GM19452 (cell line): ENCODE data around the gene POLR1B.
"Not testable (repeated sequence)": the region's sequence is repeated elsewhere in the genome, so short reads cannot be mapped to it uniquely, and the experiment has no call there.

Source experiments
- ATAC-seq: cut with Tn5 transposase; IDR thresholded peaks from one replicate; pipeline ENCODE4 v1.9.1; 2021; ENCODE audit not compliant: unreplicated experiment

Gene POLR1B

GRCh38 chr2:112597537-112598322, 55.5 kb downstream of the POLR1B start:
- ATAC-seq = no peak

- no peak for ATAC-seq
These were observed 58.4 kb downstream of the POLR1B start for GRCh38 chr2:112600634-112601033.

DNA sequence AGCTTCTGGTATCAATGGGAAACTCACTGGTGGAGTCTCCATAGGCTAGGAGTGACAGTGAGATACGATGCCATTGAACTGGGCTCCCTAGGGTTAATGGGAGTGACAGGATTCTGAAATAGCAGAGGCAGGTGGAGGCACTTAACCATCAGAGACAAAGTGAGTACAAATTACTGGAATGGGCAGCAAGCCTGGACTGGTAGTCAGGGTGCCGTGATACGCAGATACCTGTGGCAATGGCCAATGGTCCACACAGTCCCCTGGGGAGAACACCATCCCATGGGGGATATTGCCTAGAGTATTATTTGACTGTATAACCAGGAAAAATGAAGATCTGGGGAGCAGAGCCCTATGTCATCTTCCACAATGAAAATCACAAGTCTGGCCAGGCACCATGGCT, 59.5 kb downstream of the POLR1B start:
- ATAC-seq = no peak

GRCh38 chr2:112602917-112603316, 60.7 kb downstream of the POLR1B start:
- ATAC-seq = no peak

GRCh38 chr2:112603731-112604130, 61.5 kb downstream of the POLR1B start:
- ATAC-seq = no peak

GRCh38 chr2:112604952-112605351, 62.7 kb downstream of the POLR1B start:
- no peak for ATAC-seq

DNA sequence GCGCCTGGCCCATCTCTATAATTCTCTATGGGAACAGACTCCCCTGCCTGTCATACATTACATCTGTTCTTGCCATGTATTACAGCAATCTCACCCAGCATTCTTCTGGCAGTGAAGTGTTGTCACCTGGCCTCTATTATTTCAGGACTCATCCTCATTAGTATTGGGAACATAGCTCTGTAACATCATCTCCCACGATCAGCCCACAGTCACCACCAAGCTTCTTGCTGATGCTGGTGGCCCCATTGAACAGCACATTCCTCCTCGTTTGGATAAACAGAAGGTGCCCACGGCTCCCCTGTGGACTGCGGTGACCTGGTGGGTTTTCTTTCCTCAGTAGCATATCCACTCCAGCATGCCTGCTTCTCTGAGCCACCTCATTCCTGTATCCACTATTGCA, 63.7 kb downstream of the POLR1B start:
- no peak for ATAC-seq

GRCh38 chr2:112606547-112606946, 64.3 kb downstream of the POLR1B start:
- ATAC-seq = no peak

DNA sequence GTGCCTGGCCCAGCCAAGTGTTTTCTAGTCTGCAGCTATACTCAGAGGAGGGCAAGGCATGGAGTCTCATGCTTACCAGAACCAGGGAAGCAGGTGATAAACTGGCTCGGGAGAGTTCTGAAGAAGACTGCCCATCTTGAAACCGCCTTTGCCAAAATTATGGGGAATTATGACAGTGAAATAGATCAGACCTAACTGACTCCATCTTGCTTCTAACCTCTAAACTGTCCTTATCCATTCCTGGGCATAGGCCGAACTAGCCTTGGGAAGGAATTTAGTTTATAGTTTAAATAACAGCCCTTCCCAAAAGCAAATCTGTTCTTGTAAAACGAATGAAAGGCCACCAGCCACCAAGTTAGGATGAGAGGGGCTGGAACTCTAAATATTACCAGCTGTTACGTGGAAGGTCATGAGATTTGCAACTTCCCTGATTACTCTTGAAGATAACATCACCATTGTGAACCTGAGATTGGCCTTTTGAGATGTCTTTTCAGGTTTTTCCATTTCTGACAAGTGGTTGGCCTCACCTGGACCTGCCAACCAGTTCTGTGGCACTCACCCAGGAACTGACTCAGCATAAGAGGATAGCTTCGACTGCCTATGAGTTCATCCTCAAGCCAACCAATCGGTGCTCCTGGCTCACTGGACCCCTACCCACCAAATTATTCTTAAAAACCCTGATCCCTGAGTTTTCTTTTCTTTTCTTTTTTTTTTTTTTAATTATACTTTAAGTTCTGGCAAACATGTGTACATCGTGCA, 65.6 kb downstream of the POLR1B start:
- ATAC-seq = no peak

DNA sequence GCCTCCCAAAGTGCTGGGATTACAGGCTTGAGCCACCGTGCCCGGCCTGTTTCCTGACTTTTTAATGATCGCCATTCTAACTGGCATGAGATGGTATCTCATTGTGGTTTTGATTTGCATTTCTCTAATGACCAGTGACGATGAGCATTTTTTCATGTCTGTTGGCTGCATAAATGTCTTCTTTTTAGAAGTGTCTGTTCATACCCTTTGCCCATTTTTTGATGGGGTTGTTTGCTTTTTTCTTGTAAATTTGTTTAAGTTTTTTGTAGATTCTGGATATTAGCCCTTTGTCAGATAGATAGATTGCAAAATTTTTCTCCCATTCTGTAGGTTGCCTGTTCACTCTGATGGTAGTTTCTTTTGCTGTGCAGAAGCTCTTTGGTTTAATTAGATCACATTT, 67.1 kb downstream of the POLR1B start:
- ATAC-seq = not testable (repeated sequence)

DNA sequence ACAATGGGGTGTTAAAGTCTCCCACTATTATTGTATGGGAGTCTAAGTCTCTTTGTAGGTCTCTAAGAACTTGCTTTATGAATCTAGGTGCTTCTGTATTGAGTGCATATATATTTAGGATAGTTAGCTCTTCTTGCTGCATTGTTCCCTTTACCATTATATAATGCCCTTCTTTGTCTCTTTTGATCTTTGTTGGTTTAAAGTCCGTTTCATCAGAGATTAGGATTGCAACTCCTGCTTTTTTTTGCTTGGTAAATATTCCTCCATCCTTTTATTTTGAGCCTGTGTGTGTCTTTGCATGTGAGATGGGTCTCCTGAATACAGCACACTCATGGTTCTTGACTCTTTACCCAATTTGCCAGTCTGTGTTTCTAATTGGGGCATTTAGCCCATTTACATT, 70.0 kb downstream of the POLR1B start:
- ATAC-seq = not testable (repeated sequence)

DNA sequence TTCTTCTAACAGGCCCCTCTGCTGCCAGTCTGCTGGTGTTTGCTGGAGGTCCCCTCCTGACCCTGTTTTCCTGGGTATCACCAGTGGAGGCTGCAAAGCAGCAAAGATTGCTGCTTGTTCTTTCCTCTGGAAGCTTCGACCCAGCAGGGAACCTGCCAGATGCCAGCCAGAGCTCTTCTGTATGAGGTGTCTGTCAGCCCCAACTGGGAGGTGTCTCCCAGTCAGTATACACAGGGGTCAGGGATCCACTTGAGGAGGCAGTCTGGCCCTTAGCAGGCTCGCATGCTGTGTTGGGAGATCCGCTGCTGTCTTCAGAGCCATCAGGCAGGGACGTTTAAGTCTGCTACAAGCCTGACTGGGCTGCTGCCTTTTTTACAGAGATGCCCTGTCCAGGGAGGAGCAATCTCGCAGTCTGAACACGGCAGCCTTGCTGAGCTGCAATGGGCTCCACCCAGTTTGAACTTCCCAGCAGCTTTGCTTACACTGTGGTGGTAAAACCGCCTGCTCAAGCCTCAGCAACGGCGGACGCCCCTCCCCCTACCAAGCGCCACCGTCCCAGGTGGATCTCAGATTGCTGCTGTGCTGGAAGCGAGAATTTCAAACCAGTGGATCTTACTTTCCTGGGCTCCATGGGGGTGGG, 72.1 kb downstream of the POLR1B start:
- ATAC-seq = no peak

DNA sequence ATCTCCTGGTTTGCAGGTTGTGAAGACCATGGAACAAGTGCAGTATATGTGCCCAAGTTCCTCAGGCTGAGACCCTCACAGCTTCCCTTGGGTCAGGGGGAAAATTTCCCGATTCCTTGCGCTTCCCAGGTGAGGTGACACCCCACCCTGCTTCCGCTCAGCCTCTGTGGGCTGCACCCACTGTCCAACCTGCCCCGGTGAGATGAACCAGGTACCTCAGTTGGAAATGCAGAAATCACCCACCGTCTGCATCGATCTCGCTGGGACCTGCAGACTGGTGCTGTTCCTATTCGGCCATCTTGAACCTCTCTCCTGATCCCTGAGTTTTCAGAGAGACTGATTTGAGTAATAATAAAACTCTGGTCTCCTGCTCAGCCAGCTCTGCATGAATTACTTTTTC, 72.8 kb downstream of the POLR1B start:
- no peak for ATAC-seq

DNA sequence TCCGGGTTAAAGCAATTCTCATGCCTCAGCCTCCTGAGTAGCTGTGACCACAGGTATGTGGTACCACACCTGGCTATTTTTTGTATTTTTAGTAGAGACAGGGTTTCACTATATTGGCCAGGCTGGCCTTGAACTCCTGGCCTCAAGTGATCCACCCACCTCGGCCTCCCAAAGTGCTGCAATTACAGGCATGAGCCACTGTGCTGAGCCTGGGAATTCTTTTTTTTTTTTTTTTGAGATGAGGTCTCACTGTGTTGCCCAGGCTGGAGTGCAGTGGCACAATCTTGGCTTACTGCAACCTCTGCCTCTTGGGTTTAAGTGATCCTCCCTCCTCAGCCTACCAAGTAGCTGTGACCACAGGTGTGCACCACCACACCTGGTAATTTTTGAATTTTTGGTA, 73.5 kb downstream of the POLR1B start:
- not testable (repeated sequence) for ATAC-seq

DNA sequence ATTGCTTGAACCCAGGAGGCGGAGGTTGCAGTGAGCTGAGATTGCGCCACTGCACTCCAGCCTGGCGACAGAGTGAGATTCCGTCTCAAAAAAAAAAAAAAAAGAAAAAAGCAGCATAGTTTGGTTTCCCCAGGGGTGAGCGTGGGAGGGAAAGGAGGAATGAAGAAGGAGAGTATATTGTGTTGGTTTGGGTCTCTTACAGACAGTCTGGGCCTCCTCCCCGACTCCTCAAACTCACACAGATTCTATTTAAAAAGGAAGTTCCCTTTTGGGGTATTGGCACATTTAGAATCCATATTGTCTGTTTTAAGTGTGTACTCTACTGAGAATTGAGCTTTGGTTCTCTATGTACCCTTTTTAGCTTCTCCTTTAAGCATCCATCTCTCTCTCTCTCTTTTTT, 76.1 kb downstream of the POLR1B start:
- no peak for ATAC-seq

DNA sequence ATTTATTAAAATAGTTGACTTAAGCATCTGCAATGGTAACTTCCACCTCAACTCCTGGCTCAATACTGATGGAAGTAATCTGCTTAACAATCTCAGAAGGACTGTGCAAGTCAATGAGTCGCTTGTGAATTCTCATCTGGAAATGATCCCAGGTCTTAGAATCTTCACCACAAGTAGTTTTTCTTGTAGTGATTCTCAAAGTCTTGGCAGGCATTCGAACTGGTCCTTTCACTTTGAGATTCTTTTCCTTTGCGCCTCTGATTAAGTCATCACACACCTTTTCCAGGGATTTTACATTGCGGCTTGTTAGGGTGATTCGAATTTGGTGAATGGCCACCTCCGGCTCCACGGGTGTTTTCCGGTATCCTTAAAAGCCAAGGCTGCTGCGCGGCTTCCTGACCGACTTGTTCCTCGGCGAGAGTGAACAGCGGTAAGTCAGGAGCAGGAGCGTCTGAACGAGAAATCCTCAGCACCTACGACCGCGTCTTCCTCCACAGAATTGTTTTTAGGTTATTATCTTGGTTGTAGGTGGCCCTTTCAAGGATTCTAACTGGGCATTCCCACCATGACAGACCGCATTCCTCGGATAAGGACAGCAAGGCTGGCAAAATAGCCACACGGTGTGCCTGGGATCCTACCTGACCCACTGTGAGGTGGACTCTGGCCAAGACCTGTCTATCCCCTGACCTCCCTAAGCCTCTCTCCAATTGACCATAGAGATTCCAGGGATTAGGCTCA, 79.7 kb downstream of the POLR1B start:
- no peak for ATAC-seq

- no peak for ATAC-seq
These were observed 80.2 kb downstream of the POLR1B start for GRCh38 chr2:112622528-112622849.

GRCh38 chr2:112623913-112624777, 81.9 kb downstream of the POLR1B start:
- ATAC-seq = peak; percentile 77

DNA sequence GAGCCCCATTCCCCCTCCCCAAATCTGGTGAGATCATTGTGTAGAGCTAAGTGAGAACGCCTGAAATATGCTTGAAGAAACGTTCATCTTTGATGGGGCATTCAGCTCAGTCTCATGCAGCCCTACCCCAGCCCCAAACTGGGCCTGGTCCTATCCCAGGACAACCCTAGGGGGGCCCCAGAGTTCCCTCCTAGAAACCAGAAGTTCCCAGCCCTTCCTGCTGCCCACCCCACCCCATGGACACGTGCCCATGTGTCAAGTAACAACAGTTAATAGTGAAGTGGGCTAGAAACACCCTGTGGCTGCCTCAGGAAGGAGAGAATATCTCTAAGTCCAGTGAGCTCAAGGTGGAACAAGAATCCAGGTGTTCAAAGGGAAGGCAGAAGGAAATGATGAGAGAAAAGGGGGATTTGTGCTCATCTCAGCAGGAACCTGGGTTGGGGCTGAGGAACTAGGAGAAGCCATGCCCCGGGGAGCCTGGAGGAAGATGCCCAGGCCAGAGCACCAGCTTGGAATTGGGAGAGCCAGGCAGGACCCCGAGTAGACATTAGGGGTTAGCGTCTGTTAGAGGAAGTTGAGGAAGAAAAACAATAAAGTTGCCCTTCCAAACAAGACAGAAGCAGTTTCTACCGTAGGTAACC, 83.3 kb downstream of the POLR1B start:
- no peak for ATAC-seq

DNA sequence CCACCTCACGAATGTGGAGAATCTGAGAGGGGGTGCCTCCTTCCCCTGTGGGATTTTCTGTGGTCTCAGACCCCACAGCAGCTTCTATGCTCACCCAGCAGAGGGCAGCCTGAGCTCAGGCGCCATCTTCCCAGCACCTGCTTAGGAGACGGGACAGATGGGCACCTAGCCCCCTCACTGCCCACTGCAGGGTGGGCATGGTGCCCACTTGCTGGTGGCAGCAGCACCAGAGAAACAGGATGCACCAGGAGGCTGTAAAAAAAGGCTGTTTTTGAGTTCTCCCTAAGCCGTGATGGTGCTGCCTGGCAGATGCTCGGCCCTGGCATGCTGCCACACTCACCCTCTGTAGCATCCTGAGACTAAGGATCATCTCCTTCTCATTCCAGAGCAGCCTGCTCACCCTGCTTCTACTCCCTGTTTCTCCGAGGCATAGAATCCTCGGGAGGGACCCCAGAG, 84.4 kb downstream of the POLR1B start:
- no peak for ATAC-seq
